HG03159 (cell line): Measurements from ENCODE around the gene PPDPF.
"Not testable (repeated sequence)": the region's sequence is repeated elsewhere in the genome, so short reads cannot be mapped to it uniquely, and the experiment has no call there.

ENCODE experiments used
- ATAC-seq: cut with Tn5 transposase; IDR thresholded peaks from one replicate; pipeline ENCODE4 v1.9.1; 2021; ENCODE audit warnings: mild to moderate bottlenecking, moderate library complexity; ENCODE audit not compliant: unreplicated experiment

PPDPF gene

GRCh38 chr20:63520504-63520933 lies at the start of gene PPDPF:
Gene PPDPF (plus strand): TSS chr20:63520765. CDS start chr20:63521309, 544 bp downstream.
- peak; percentile 68 for ATAC-seq

- ATAC-seq: no peak
These were observed 49.4 kb upstream of the PPDPF start for GRCh38 chr20:63471002-63471716.

GRCh38 chr20:63471717-63471980 lies 48.9 kb upstream of the PPDPF start:
- no peak for ATAC-seq

GRCh38 chr20:63471981-63472831 lies 48.4 kb upstream of the PPDPF start, which contains the start of gene KCNQ2:
Gene KCNQ2 (minus strand): TSS chr20:63472655. CDS start chr20:63472463, 192 bp downstream.
- no peak for ATAC-seq

GRCh38 chr20:63472862-63473390 lies 47.6 kb upstream of the PPDPF start:
- no peak for ATAC-seq

- no peak for ATAC-seq
These were observed 46.8 kb upstream of the PPDPF start for GRCh38 chr20:63473555-63474449.

- ATAC-seq: no peak
These were observed 45.4 kb upstream of the PPDPF start for GRCh38 chr20:63475209-63475608.

- ATAC-seq: no peak
These were observed 43.4 kb upstream of the PPDPF start for GRCh38 chr20:63477061-63477616.

GRCh38 chr20:63477944-63478343 lies 42.6 kb upstream of the PPDPF start:
- no peak for ATAC-seq

GRCh38 chr20:63478346-63479302 lies 41.9 kb upstream of the PPDPF start:
- no peak for ATAC-seq

GRCh38 chr20:63479695-63480419 lies 40.7 kb upstream of the PPDPF start:
- ATAC-seq: not testable (repeated sequence)

GRCh38 chr20:63481503-63481902 lies 39.1 kb upstream of the PPDPF start:
- no peak for ATAC-seq

GRCh38 chr20:63482021-63482587 lies 38.5 kb upstream of the PPDPF start:
- no peak for ATAC-seq

- ATAC-seq: no peak
These were observed 36.7 kb upstream of the PPDPF start for GRCh38 chr20:63483834-63484233.

GRCh38 chr20:63484236-63484635 lies 36.3 kb upstream of the PPDPF start:
- no peak for ATAC-seq

- ATAC-seq: no peak
These were observed 35.7 kb upstream of the PPDPF start for GRCh38 chr20:63484651-63485403.

- ATAC-seq: no peak
These were observed 34.2 kb upstream of the PPDPF start for GRCh38 chr20:63486300-63486855.
